CD4-positive, alpha-beta T cell treated with Interleukin-6 for 4 hours (primary cell): Measurements from ENCODE around the gene EXD3.

Source experiments
- DNase-seq: peaks from one replicate; pipeline ENCODE4 v3.0.0-alpha.2; 2020; ENCODE audit warnings: mixed read lengths

The EXD3 gene

GRCh38 chr9:137375321-137376058 is 47.5 kb downstream of the EXD3 start:
- no peak for DNase-seq

- DNase-seq: no peak
Observed at GRCh38 chr9:137374131-137374845, 48.7 kb downstream of the EXD3 start.

- no peak for DNase-seq
Observed at GRCh38 chr9:137373611-137373980, 49.4 kb downstream of the EXD3 start.

GRCh38 chr9:137372693-137373610 is 50.0 kb downstream of the EXD3 start:
- DNase-seq: no peak

- no peak for DNase-seq
Observed at GRCh38 chr9:137371946-137372651, 50.9 kb downstream of the EXD3 start.

GRCh38 chr9:137371521-137371941 is 51.4 kb downstream of the EXD3 start:
- DNase-seq: no peak

- DNase-seq: no peak
Observed at GRCh38 chr9:137370865-137371520, 52.0 kb downstream of the EXD3 start.

- no peak for DNase-seq
Observed at GRCh38 chr9:137369911-137370764, 52.8 kb downstream of the EXD3 start.

GRCh38 chr9:137369061-137369787 is 53.7 kb downstream of the EXD3 start:
- no peak for DNase-seq

- no peak for DNase-seq
Observed at GRCh38 chr9:137368431-137369035, 54.4 kb downstream of the EXD3 start.

GRCh38 chr9:137367506-137368430 is 55.2 kb downstream of the EXD3 start:
- no peak for DNase-seq

- DNase-seq: no peak
Observed at GRCh38 chr9:137366891-137367381, 56.0 kb downstream of the EXD3 start.

- no peak for DNase-seq
Observed at GRCh38 chr9:137366445-137366810, 56.5 kb downstream of the EXD3 start.

GRCh38 chr9:137365552-137366444 is 57.2 kb downstream of the EXD3 start:
- DNase-seq: no peak

GRCh38 chr9:137365056-137365455 is 57.9 kb downstream of the EXD3 start:
- DNase-seq: no peak

GRCh38 chr9:137359850-137360249 is 63.1 kb downstream of the EXD3 start:
- no peak for DNase-seq

GRCh38 chr9:137358126-137358525 is 64.8 kb downstream of the EXD3 start:
- no peak for DNase-seq

- DNase-seq: no peak
Observed at GRCh38 chr9:137357166-137357565, 65.8 kb downstream of the EXD3 start.
